GM12878 (cell line): ENCODE measurements around the gene GRK5. TPM values are rescaled to one million over a fixed set of nuclear protein-coding genes. Genes with fewer than 3 reads are reported as not detected.

Experiments used
- ATAC-seq: fragments of 200-7000 bp; cut with Tn5 transposase; 3 replicates; pipeline ENCODE4 v1.9.1; 2020; ENCODE audit warnings: mild to moderate bottlenecking, moderate library complexity
- BruUV-seq: library from RNA; stranded (reverse); fragments of 400-500 nt; replicated peaks from 2 replicates; lab custom pipeline; 2021; lab: Mats Ljungman, UMichigan
- CTCF ChIA-PET: fragments of 300-600 bp; sonication (Branson Sonifier 250); formaldehyde crosslinking; extraction: SDS; loops from one replicate; lab custom pipeline; 2021; ENCODE audit warnings: inconsistent platforms; lab: Yijun Ruan, JAX
- POLR2A ChIA-PET: fragments of 350-600 bp; formaldehyde crosslinking; extraction: SDS; loops from one replicate; lab custom pipeline; 2021; ENCODE audit warnings: inconsistent platforms; lab: Charles Lee
- RAD21 ChIA-PET: fragments of 300-600 bp; sonication (Branson Sonifier 250); formaldehyde crosslinking; loops from one replicate; lab custom pipeline; 2023; ENCODE audit warnings: antibody characterized with exemption; ENCODE audit not compliant: unreplicated experiment; lab: Charles Lee
- SMC1A ChIA-PET: fragments of 300-600 bp; sonication (Branson Sonifier 250); formaldehyde crosslinking; loops from one replicate; lab custom pipeline; 2023; ENCODE audit not compliant: unreplicated experiment, uncharacterized antibody; lab: Charles Lee
- DNase-seq: peaks from one replicate; pipeline ENCODE4 v3.0.0-alpha.2; 2011; ENCODE audit warnings: low read depth, low spot score
- FAIRE-seq: peaks from 3 replicates; lab custom pipeline; 2011; peaks lifted over from hg19 to GRCh38; lab: Jason Lieb, UNC
- H2AFZ ChIP-seq: 2 replicates; pipeline ENCODE4 v1.6.0; 2011; ENCODE audit warnings: low read depth, low read length, control low read depth; ENCODE audit not compliant: control insufficient read depth
- H3K27ac ChIP-seq: 2 replicates; pipeline ENCODE4 v1.5.1; 2011; ENCODE audit warnings: control low read depth; ENCODE audit not compliant: control insufficient read depth, insufficient read depth
- H3K27me3 ChIP-seq, 2 experiments: replicated peaks in 1 of 2; 2 replicates each; pipeline versions ENCODE4 v1.6.0 to v1.6.1; 2011; ENCODE audit warnings: low read length in 1 of 2; ENCODE audit not compliant: control insufficient read depth in 2 of 2, insufficient read depth in 2 of 2
- H3K36me3 ChIP-seq, 2 experiments: 2 replicates each; pipeline ENCODE4 v1.5.1; 2011; ENCODE audit warnings: low read length in 1 of 2; ENCODE audit not compliant: control insufficient read depth in 2 of 2, insufficient read depth in 2 of 2
- H3K4me1 ChIP-seq: 2 replicates; pipeline ENCODE4 v1.6.1; 2011; ENCODE audit warnings: mild to moderate bottlenecking, low read length, moderate library complexity, mixed read lengths; ENCODE audit not compliant: control insufficient read depth, insufficient read depth
- H3K4me2 ChIP-seq: 2 replicates; pipeline ENCODE4 v1.6.0; 2011; ENCODE audit warnings: control low read depth; ENCODE audit not compliant: control insufficient read depth, insufficient read depth
- H3K4me3 ChIP-seq: fragments of 200-600 bp; sonication (generic); 2 replicates; pipeline ENCODE4 v1.5.1; 2016
- H3K79me2 ChIP-seq: 2 replicates; pipeline ENCODE4 v1.6.0; 2011; ENCODE audit warnings: low read length; ENCODE audit not compliant: control insufficient read depth, insufficient read depth
- H3K9ac ChIP-seq: 2 replicates; pipeline ENCODE4 v1.8.0; 2011; ENCODE audit warnings: low read length, control low read depth, mixed read lengths; ENCODE audit not compliant: control insufficient read depth, insufficient read depth
- H3K9me3 ChIP-seq: replicated peaks from 3 replicates; pipeline ENCODE4 v1.5.1; 2011; ENCODE audit warnings: mild to moderate bottlenecking, low read length; ENCODE audit not compliant: control insufficient read depth, insufficient read depth
- H4K20me1 ChIP-seq: 2 replicates; pipeline ENCODE4 v1.6.0; 2011; ENCODE audit not compliant: control insufficient read depth, insufficient read depth
- BACH1 ChIP-seq: fragments of 450-650 bp; IDR thresholded peaks from 2 replicates; pipeline ENCODE4 v1.6.1; 2017; ENCODE audit warnings: mild to moderate bottlenecking, borderline replicate concordance
- CBFB ChIP-seq: IDR thresholded peaks from 2 replicates; pipeline ENCODE4 v1.6.1; 2016; ENCODE audit warnings: antibody characterized with exemption, low read depth
- CREB1 ChIP-seq: IDR thresholded peaks from 2 replicates; pipeline ENCODE4 v1.6.1; 2012; ENCODE audit warnings: low read depth, mild to moderate bottlenecking, inconsistent platforms
- DPF2 ChIP-seq: fragments of 450-650 bp; IDR thresholded peaks from 2 replicates; pipeline ENCODE4 v1.6.1; 2017; ENCODE audit warnings: mild to moderate bottlenecking
- HCFC1 ChIP-seq: fragments of 150-350 bp; IDR thresholded peaks from 2 replicates; pipeline ENCODE4 v1.6.1; 2014; ENCODE audit warnings: low read length
- MTA3 ChIP-seq: IDR thresholded peaks from 2 replicates; pipeline ENCODE4 v1.6.1; 2012; ENCODE audit warnings: low read length, inconsistent platforms, borderline replicate concordance
- MXI1 ChIP-seq: fragments of 150-350 bp; IDR thresholded peaks from 2 replicates; pipeline ENCODE4 v1.6.1; 2011; ENCODE audit warnings: low read depth, mild to moderate bottlenecking, inconsistent platforms, low read length, improper control_type of control experiment
- NBN ChIP-seq: fragments of 450-650 bp; IDR thresholded peaks from 2 replicates; pipeline ENCODE4 v1.6.1; 2016
- PAX5 ChIP-seq: IDR thresholded peaks from 2 replicates; pipeline ENCODE4 v1.6.1; 2011; ENCODE audit warnings: low read depth, low read length, borderline replicate concordance
- RB1 ChIP-seq: fragments of 450-650 bp; formaldehyde crosslinking; IDR thresholded peaks from 2 replicates; pipeline ENCODE4 v1.6.1; 2017; ENCODE audit warnings: mild to moderate bottlenecking, borderline replicate concordance
- RCOR1 ChIP-seq: conservative IDR thresholded peaks from 2 replicates; pipeline ENCODE4 v1.6.1; 2012; ENCODE audit warnings: low read depth, low read length, improper control_type of control experiment
- SMARCA5 ChIP-seq: fragments of 450-650 bp; IDR thresholded peaks from 2 replicates; pipeline ENCODE4 v1.6.1; 2017; ENCODE audit warnings: mild to moderate bottlenecking
- TAF1 ChIP-seq: IDR thresholded peaks from 2 replicates; pipeline ENCODE4 v1.6.1; 2011; ENCODE audit warnings: mild to moderate bottlenecking, low read depth, low read length, borderline replicate concordance
- TCF3 ChIP-seq: IDR thresholded peaks from 2 replicates; pipeline ENCODE4 v1.6.1; 2012; ENCODE audit warnings: low read depth, mild to moderate bottlenecking, low read length, borderline replicate concordance; ENCODE audit not compliant: insufficient read depth
- YY1 ChIP-seq: IDR thresholded peaks from 2 replicates; pipeline ENCODE4 v1.6.1; 2011; ENCODE audit warnings: low read depth, mild to moderate bottlenecking, low read length
- ZNF384 ChIP-seq: IDR thresholded peaks from 2 replicates; pipeline ENCODE4 v1.6.1; 2012; ENCODE audit warnings: low read depth, mild to moderate bottlenecking, low read length, improper control_type of control experiment, borderline replicate concordance
- WGBS: methylation state at CpG from one replicate; pipeline ENCODE4 v1.1.6; 2016; ENCODE audit warnings: low lambda C conversion rate; ENCODE audit not compliant: insufficient replicate concordance, insufficient coverage; ENCODE audit errors: missing lambda C conversion rate; 5-methylcytosine and 5-hydroxymethylcytosine counted together
- in situ Hi-C: fragments of 300-500 bp; cut with MboI; formaldehyde crosslinking; loops from 9 replicates; pipeline ENCODE4 v1.14.3; 2018; ENCODE audit warnings: mixed read lengths
- intact Hi-C: fragments of 100-400 bp; cut with micrococcal nuclease; formaldehyde crosslinking; loops from one replicate; pipeline ENCODE4 v1.14.2; 2022; ENCODE audit not compliant: unreplicated experiment
- polyA plus RNA-seq, 11 experiments: library from polyadenylated mRNA; depleted of rRNA in 4 of 11; unstranded in 6 of 11; stranded (reverse) in 5 of 11; fragments of >200 nt; fragmentation: Nextera tagmentation in 4 of 11; fragmentation: Illumina TruSeq in 1 of 11; extraction: Ambion mirVana in 4 of 11; extraction: Trizol in 1 of 11; gene quantifications; 1 replicate in 1 of 11; 2 replicates in 10 of 11; pipeline versions ENCODE4 v1.2.1 to v1.2.3, GENCODE V29; 2011 to 2016; ENCODE audit warnings: inconsistent platforms in 2 of 11, missing spikeins in 2 of 11, low read depth in 1 of 11
- total RNA-seq, 4 experiments: library from RNA; depleted of rRNA in 3 of 4; stranded (reverse); fragments of >200 nt in 3 of 4; fragmentation: Illumina TruSeq in 1 of 4; extraction: Trizol in 1 of 4; gene quantifications; 2 replicates each; pipeline versions ENCODE4 v1.2.1 to v1.2.3, GENCODE V29; 2013 to 2021
- TF ChIP-seq, protein P1 (sequence below), 3 experiments: IDR thresholded peaks in 2 of 3; conservative IDR thresholded peaks in 1 of 3; 2 replicates each; pipeline ENCODE4 v1.5.1; 2011; ENCODE audit warnings: low read depth in 3 of 3, low read length in 3 of 3, mild to moderate bottlenecking in 3 of 3, control low read depth in 2 of 3, moderate library complexity in 2 of 3, inconsistent platforms in 1 of 3, mixed read lengths in 1 of 3; ENCODE audit not compliant: control insufficient read depth in 2 of 3, insufficient read depth in 1 of 3; ENCODE audit errors: extremely low read depth in 1 of 3
- TF ChIP-seq, protein P2 (sequence below): IDR thresholded peaks from 2 replicates; pipeline ENCODE4 v1.6.1; 2012; ENCODE audit warnings: low read length, inconsistent platforms
- TF ChIP-seq, protein P3 (sequence below): fragments of 450-650 bp; formaldehyde crosslinking; IDR thresholded peaks from 2 replicates; pipeline ENCODE4 v1.4.0; 2022; ENCODE audit warnings: mild to moderate bottlenecking, moderate library complexity

Gene GRK5
- total and polyA plus RNA-seq, 10 of the 15 experiments (the other 5 are each of a cell fraction or from before 2014, with no cell fraction given): 0.11 to 22.1 (median 10.0) TPM

DNA sequence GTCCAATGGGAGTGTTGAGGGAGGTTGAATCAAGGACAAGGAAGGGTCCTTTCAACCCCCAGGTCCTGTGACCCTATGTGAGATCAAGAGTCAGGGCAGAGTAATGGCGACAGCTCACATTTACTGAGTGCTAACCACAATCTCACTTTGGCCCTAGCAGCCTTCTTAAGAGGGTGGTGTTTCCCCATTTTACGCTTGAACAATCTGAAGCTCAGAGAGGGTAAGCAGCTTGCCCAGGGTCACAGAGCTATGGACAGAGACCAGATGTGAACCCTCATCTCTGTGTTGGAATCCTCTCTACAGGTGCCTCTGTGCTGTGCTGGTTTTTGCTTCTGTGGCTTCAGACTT lies 102.0 kb downstream of the GRK5 start:
- WGBS: 0% methylated on average over 2 of the region's 2 CpGs
- H3K79me2 ChIP-seq: peaks cover 56% of the 10 kb centered on the region
- H3K36me3 ChIP-seq: no peaks in the 10 kb centered on the region; a peak in 1 of 4 replicates
- H3K27ac ChIP-seq: peak overlapping the region; percentile 71
- no peaks in the 10 kb centered on the region for H3K27me3 ChIP-seq
- ChIA-PET CTCF (interaction anchor here (0.7 to 5.5 kb wide), 12 partner anchors 10 to 179 kb away, joined by 3 to 43 read pairs (median 4); partner anchors contain the start of gene GRK5), POLR2A (interaction anchor here (0.6 to 2.2 kb wide), 9 partner anchors 10 to 269 kb away, joined by 3 to 6 read pairs (median 4); partner anchors contain the start of gene GRK5), SMC1A (interaction anchor here (0.5 to 2.8 kb wide), 14 partner anchors 8 to 208 kb away, joined by 3 to 8 read pairs (median 4); no protein-coding TSS in a partner anchor), RAD21 (interaction anchor here (0.7 to 7.0 kb wide), 10 partner anchors 20 to 120 kb away, joined by 3 to 46 read pairs (median 4); partner anchors contain the start of gene GRK5)
- no TSS peak for BruUV-seq
- FAIRE-seq: peak; percentile 62
- intact Hi-C loops: loop anchor here (1.0 to 10.0 kb wide), 2 partner anchors 40 to 235 kb away; no protein-coding TSS in a partner anchor
- H3K4me1 ChIP-seq: peaks cover 84% of the 10 kb centered on the region
- in situ Hi-C loops: no loop called here
- peak; percentile 45 for DNase-seq
- peak overlapping the region; percentile 41; the same call in 1 of the 2 replicates for H2AFZ ChIP-seq
- peak overlapping the region; percentile 44; the same call in 1 of the 2 replicates for H3K9ac ChIP-seq
- peak; percentile 46 for ATAC-seq
- H3K4me2 ChIP-seq: peak overlapping the region; percentile 91
- H3K9me3 ChIP-seq: no peaks in the 10 kb centered on the region
- H4K20me1 ChIP-seq: peaks cover 6% of the 10 kb centered on the region; the same call in 1 of the 2 replicates
- peak overlapping the region; percentile 47; the same call in 1 of the 2 replicates for H3K4me3 ChIP-seq
- TF ChIP-seq MXI1: 0 out of 2 replicates have a peak, but pooled peaks have one; percentile 11
- no peak for TF ChIP-seq RCOR1
- TF ChIP-seq, protein P1, sequence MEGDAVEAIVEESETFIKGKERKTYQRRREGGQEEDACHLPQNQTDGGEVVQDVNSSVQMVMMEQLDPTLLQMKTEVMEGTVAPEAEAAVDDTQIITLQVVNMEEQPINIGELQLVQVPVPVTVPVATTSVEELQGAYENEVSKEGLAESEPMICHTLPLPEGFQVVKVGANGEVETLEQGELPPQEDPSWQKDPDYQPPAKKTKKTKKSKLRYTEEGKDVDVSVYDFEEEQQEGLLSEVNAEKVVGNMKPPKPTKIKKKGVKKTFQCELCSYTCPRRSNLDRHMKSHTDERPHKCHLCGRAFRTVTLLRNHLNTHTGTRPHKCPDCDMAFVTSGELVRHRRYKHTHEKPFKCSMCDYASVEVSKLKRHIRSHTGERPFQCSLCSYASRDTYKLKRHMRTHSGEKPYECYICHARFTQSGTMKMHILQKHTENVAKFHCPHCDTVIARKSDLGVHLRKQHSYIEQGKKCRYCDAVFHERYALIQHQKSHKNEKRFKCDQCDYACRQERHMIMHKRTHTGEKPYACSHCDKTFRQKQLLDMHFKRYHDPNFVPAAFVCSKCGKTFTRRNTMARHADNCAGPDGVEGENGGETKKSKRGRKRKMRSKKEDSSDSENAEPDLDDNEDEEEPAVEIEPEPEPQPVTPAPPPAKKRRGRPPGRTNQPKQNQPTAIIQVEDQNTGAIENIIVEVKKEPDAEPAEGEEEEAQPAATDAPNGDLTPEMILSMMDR (IDR thresholded peaks at IDR 0.05 in 2 of 3, conservative IDR thresholded peaks at IDR 0.05 in 1 of 3; ENCODE audit: control insufficient read depth in 2 of 3, extremely low read depth in 1 of 3, insufficient read depth in 1 of 3, low read depth in 3 of 3, low read length in 3 of 3): no peak
- TF ChIP-seq MTA3: no peak
- 0 out of 2 replicates have a peak, but pooled peaks have one; percentile 13 for TF ChIP-seq ZNF384
- peak; percentile 63 for TF ChIP-seq DPF2
- peak; percentile 96 for TF ChIP-seq PAX5
- TF ChIP-seq RB1: no peak
- TF ChIP-seq HCFC1: 0 out of 2 replicates have a peak, but pooled peaks have one; percentile 16
- peak; percentile 100 for TF ChIP-seq SMARCA5
- TF ChIP-seq, protein P2, sequence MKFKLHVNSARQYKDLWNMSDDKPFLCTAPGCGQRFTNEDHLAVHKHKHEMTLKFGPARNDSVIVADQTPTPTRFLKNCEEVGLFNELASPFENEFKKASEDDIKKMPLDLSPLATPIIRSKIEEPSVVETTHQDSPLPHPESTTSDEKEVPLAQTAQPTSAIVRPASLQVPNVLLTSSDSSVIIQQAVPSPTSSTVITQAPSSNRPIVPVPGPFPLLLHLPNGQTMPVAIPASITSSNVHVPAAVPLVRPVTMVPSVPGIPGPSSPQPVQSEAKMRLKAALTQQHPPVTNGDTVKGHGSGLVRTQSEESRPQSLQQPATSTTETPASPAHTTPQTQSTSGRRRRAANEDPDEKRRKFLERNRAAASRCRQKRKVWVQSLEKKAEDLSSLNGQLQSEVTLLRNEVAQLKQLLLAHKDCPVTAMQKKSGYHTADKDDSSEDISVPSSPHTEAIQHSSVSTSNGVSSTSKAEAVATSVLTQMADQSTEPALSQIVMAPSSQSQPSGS: no peak
- peak; percentile 90 for TF ChIP-seq YY1
- peak; percentile 49 for TF ChIP-seq NBN
- TF ChIP-seq, protein P3, sequence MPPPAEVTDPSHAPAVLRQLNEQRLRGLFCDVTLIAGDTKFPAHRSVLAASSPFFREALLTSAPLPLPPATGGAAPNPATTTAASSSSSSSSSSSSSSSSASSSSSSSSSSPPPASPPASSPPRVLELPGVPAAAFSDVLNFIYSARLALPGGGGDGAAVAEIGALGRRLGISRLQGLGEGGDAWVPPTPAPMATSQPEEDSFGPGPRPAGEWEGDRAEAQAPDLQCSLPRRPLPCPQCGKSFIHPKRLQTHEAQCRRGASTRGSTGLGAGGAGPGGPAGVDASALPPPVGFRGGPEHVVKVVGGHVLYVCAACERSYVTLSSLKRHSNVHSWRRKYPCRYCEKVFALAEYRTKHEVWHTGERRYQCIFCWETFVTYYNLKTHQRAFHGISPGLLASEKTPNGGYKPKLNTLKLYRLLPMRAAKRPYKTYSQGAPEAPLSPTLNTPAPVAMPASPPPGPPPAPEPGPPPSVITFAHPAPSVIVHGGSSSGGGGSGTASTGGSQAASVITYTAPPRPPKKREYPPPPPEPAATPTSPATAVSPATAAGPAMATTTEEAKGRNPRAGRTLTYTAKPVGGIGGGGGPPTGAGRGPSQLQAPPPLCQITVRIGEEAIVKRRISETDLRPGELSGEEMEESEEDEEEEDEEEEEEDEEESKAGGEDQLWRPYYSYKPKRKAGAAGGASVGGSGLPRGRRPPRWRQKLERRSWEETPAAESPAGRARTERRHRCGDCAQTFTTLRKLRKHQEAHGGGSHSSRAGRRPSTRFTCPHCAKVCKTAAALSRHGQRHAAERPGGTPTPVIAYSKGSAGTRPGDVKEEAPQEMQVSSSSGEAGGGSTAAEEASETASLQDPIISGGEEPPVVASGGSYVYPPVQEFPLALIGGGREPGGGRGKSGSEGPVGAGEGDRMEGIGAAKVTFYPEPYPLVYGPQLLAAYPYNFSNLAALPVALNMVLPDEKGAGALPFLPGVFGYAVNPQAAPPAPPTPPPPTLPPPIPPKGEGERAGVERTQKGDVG: no peak
- TF ChIP-seq CREB1: no peak
- TF ChIP-seq TCF3: 0 out of 2 replicates have a peak, but pooled peaks have one; percentile 9
- TF ChIP-seq CBFB: peak; percentile 58; the same call in 1 of the 2 replicates
- TF ChIP-seq BACH1: 0 out of 2 replicates have a peak, but pooled peaks have one; percentile 32
- peak; percentile 29; the same call in 1 of the 2 replicates for TF ChIP-seq TAF1
